Activated B cell treated with CpG ODN at 0.5 μM for 24 hours (primary cell): ENCODE measurements around the gene TKFC. TPM values are rescaled to one million over a fixed set of nuclear protein-coding genes. Genes with fewer than 3 reads are reported as not detected.
A peak's percentile ranks its signal among the peaks of the same experiment; 100 is the strongest.

ENCODE experiments used
- ATAC-seq: fragments of 200-7000 bp; cut with Tn5 transposase; one replicate; pipeline ENCODE4 v1.10.0; 2021; ENCODE audit warnings: low read depth, mild to moderate bottlenecking, moderate library complexity
- CTCF ChIA-PET: fragments of 350-600 bp; sonication (Branson Sonifier 250); formaldehyde crosslinking; loops from one replicate; lab custom pipeline; 2021; ENCODE audit warnings: antibody characterized with exemption; lab: Charles Lee
- POLR2A ChIA-PET: fragments of 350-600 bp; sonication (Branson Sonifier 250); formaldehyde crosslinking; loops from one replicate; lab custom pipeline; 2021; ENCODE audit warnings: antibody characterized with exemption; lab: Charles Lee
- DNase-seq: peaks from one replicate; pipeline ENCODE4 v3.0.0; 2022
- H3K27ac Mint-ChIP-seq: one replicate; pipeline ENCODE4 v1.8.0; 2020; ENCODE audit warnings: mixed read lengths
- H3K27me3 Mint-ChIP-seq: one replicate; pipeline ENCODE4 v1.8.0; 2021; ENCODE audit warnings: mixed read lengths
- H3K36me3 Mint-ChIP-seq: one replicate; pipeline ENCODE4 v1.8.0; 2021; ENCODE audit warnings: low read depth, mixed read lengths
- H3K4me1 Mint-ChIP-seq: one replicate; pipeline ENCODE4 v1.8.0; 2021; ENCODE audit warnings: mixed read lengths
- H3K4me3 Mint-ChIP-seq: one replicate; pipeline ENCODE4 v1.8.0; 2020; ENCODE audit warnings: mild to moderate bottlenecking, mixed read lengths
- H3K9me3 Mint-ChIP-seq: one replicate; pipeline ENCODE4 v1.8.0; 2020; ENCODE audit warnings: mixed read lengths
- CTCF ChIP-seq: fragments of 200-600 bp; IDR thresholded peaks from one replicate; pipeline ENCODE4 v1.8.0; 2022; ENCODE audit warnings: antibody characterized with exemption, mild to moderate bottlenecking
- intact Hi-C: fragments of 100-400 bp; cut with micrococcal nuclease; formaldehyde crosslinking; loops from one replicate; pipeline ENCODE4 v1.15.1; 2024
- total RNA-seq: library from RNA; stranded (reverse); gene quantifications from 2 replicates; pipeline ENCODE4 v1.2.3, GENCODE V29; 2022

TKFC gene
- total RNA-seq, 1 donor from 2014 or later = 63.9 TPM

GRCh38 chr11:61329871-61330270, 3.2 kb upstream of the TKFC start:
- no peak for TF ChIP-seq CTCF
- no peak for DNase-seq
- ChIA-PET CTCF (interaction anchor here (0.8 kb wide), 1 partner anchor 56 kb away, joined by 3 read pairs; no protein-coding TSS in a partner anchor), POLR2A (no interaction called here)
- H3K9me3 Mint-ChIP-seq = no peaks in the 10 kb centered on the region
- H3K27ac Mint-ChIP-seq = no peak overlapping the region
- intact Hi-C loops = no loop called here
- H3K4me1 Mint-ChIP-seq = peaks cover 35% of the 10 kb centered on the region
- no peak overlapping the region for H3K4me3 Mint-ChIP-seq
- peaks cover 62% of the 10 kb centered on the region for H3K36me3 Mint-ChIP-seq
- H3K27me3 Mint-ChIP-seq = no peaks in the 10 kb centered on the region
- ATAC-seq = no peak

- Mint-ChIP-seq H3K27ac (no peak overlapping the region), H3K36me3 (peaks cover 45% of the 10 kb centered on the region), H3K27me3 (no peaks in the 10 kb centered on the region), H3K4me3 (peak overlapping the region; percentile 92), H3K4me1 (peaks cover 44% of the 10 kb centered on the region), H3K9me3 (no peaks in the 10 kb centered on the region)
- no peak for DNase-seq
- CTCF ChIA-PET = interaction anchor here (1.2 to 1.9 kb wide), 2 partner anchors 54 to 61 kb away, joined by 4 to 15 read pairs; partner anchors contain the start of gene TMEM216
- no peak for TF ChIP-seq CTCF
- POLR2A ChIA-PET = interaction anchor here (1.0 to 1.5 kb wide), 5 partner anchors 24 to 98 kb away, joined by 3 to 7 read pairs (median 4); partner anchors contain the start of genes CPSF7, CYB561A3, SDHAF2 and TMEM138
- ATAC-seq = no peak
- intact Hi-C loops = no loop called here
These were observed 1.4 kb upstream of the TKFC start for GRCh38 chr11:61331651-61332050.

- H3K4me3 Mint-ChIP-seq = peak overlapping the region; percentile 92
- DNase-seq (no peak), ATAC-seq (no peak)
- H3K36me3 Mint-ChIP-seq = peaks cover 43% of the 10 kb centered on the region
- peaks cover 49% of the 10 kb centered on the region for H3K4me1 Mint-ChIP-seq
- no peaks in the 10 kb centered on the region for H3K9me3 Mint-ChIP-seq
- H3K27me3 Mint-ChIP-seq = no peaks in the 10 kb centered on the region
- POLR2A ChIA-PET = interaction anchor here (1.0 to 1.5 kb wide), 5 partner anchors 24 to 97 kb away, joined by 3 to 7 read pairs (median 4); partner anchors contain the start of genes CPSF7, CYB561A3, SDHAF2 and TMEM138
- H3K27ac Mint-ChIP-seq = peak overlapping the region; percentile 76
- CTCF ChIA-PET = interaction anchor here (1.9 kb wide), 1 partner anchor 53 kb away, joined by 15 read pairs; no protein-coding TSS in a partner anchor
- no peak for TF ChIP-seq CTCF
- intact Hi-C loops = no loop called here
These were observed 689 bp upstream of the TKFC start for GRCh38 chr11:61332281-61332796.

GRCh38 chr11:61333550-61334433, 764 bp downstream of the TKFC start:
- no peaks in the 10 kb centered on the region for H3K27me3 Mint-ChIP-seq
- intact Hi-C loops = loop anchor here (1.0 kb wide), 2 partner anchors 39 to 96 kb away; partner anchors contain the start of gene CPSF7
- peaks cover 51% of the 10 kb centered on the region for H3K4me1 Mint-ChIP-seq
- peak overlapping the region; percentile 92 for H3K4me3 Mint-ChIP-seq
- peak; percentile 5 for ATAC-seq
- ChIA-PET CTCF (interaction anchor here (1.2 to 10.1 kb wide), 4 partner anchors 14 to 53 kb away, joined by 3 to 561 read pairs (median 109); partner anchors contain the start of genes CYB561A3, TMEM138 and TMEM216), POLR2A (interaction anchor here (0.5 to 10.1 kb wide), 10 partner anchors 20 to 548 kb away, joined by 3 to 224 read pairs (median 13); partner anchors contain the start of genes CPSF7, CYB561A3, SDHAF2 and TMEM138)
- H3K36me3 Mint-ChIP-seq = peaks cover 33% of the 10 kb centered on the region
- no peaks in the 10 kb centered on the region for H3K9me3 Mint-ChIP-seq
- TF ChIP-seq CTCF = no peak
- peak overlapping the region; percentile 93 for H3K27ac Mint-ChIP-seq
- DNase-seq = no peak
